NT2/D1 (cell line): ENCODE measurements around the gene TNRC6C.

ENCODE experiments used
- DNase-seq: peaks from one replicate; pipeline ENCODE4 v3.0.0-alpha.2; 2011; ENCODE audit warnings: low read depth, low spot score
- H3K27me3 ChIP-seq: 2 replicates; pipeline ENCODE4 v1.6.0; 2011; ENCODE audit warnings: mild to moderate bottlenecking; ENCODE audit not compliant: insufficient read length, insufficient read depth
- H3K36me3 ChIP-seq: 2 replicates; pipeline ENCODE4 v1.6.1; 2011; ENCODE audit warnings: mild to moderate bottlenecking, low read length, mixed read lengths; ENCODE audit not compliant: insufficient read depth, insufficient read length
- H3K4me1 ChIP-seq: 2 replicates; pipeline ENCODE4 v1.5.1; 2011; ENCODE audit not compliant: insufficient read depth, insufficient read length
- H3K4me3 ChIP-seq: 2 replicates; pipeline ENCODE4 v1.5.1; 2011; ENCODE audit warnings: low read depth; ENCODE audit not compliant: insufficient read length
- H3K9ac ChIP-seq: 2 replicates; pipeline ENCODE4 v1.6.0; 2011; ENCODE audit warnings: low read depth; ENCODE audit not compliant: insufficient read length
- H3K9me3 ChIP-seq: 2 replicates; pipeline ENCODE4 v1.5.1; 2011; ENCODE audit warnings: mild to moderate bottlenecking, low read length; ENCODE audit not compliant: insufficient read depth
- SUZ12 ChIP-seq: IDR thresholded peaks from 2 replicates; pipeline ENCODE4 v1.6.1; 2011; ENCODE audit not compliant: insufficient read length, insufficient read depth; ENCODE audit errors: extremely low read depth
- YY1 ChIP-seq: IDR thresholded peaks from 2 replicates; pipeline ENCODE4 v1.6.1; 2011; ENCODE audit not compliant: insufficient read length, insufficient read depth
- ZNF274 ChIP-seq: IDR thresholded peaks from 2 replicates; pipeline ENCODE4 v1.6.1; 2011; ENCODE audit warnings: mild to moderate bottlenecking, low read depth, low read length

TNRC6C gene

GRCh38 chr17:78142119-78142861, 183.8 kb downstream of the TNRC6C start:
- TF ChIP-seq YY1 (no peak), ZNF274 (no peak)
- no peak overlapping the region for H3K9ac ChIP-seq
- no peak overlapping the region for H3K4me3 ChIP-seq
- DNase-seq = no peak
- peaks cover 2% of the 10 kb centered on the region for H3K27me3 ChIP-seq
- no peaks in the 10 kb centered on the region for H3K36me3 ChIP-seq
- H3K9me3 ChIP-seq = no peaks in the 10 kb centered on the region
- H3K4me1 ChIP-seq = peaks cover 27% of the 10 kb centered on the region

- Histone ChIP-seq H3K36me3 (no peaks in the 10 kb centered on the region), H3K9me3 (no peaks in the 10 kb centered on the region), H3K27me3 (peaks cover 2% of the 10 kb centered on the region), H3K4me3 (no peak overlapping the region), H3K9ac (no peak overlapping the region), H3K4me1 (peaks cover 22% of the 10 kb centered on the region)
- DNase-seq = no peak
- no peak for TF ChIP-seq SUZ12
- TF ChIP-seq ZNF274 = no peak
- TF ChIP-seq YY1 = no peak
Measured at GRCh38 chr17:78143214-78144146, 185.0 kb downstream of the TNRC6C start.

- TF ChIP-seq YY1 = no peak
- no peak for TF ChIP-seq SUZ12
- TF ChIP-seq ZNF274 = no peak
- H3K36me3 ChIP-seq = no peaks in the 10 kb centered on the region
- peaks cover 2% of the 10 kb centered on the region for H3K27me3 ChIP-seq
- H3K4me1 ChIP-seq = peaks cover 24% of the 10 kb centered on the region
- no peak overlapping the region for H3K4me3 ChIP-seq
- no peak for DNase-seq
- H3K9me3 ChIP-seq = no peaks in the 10 kb centered on the region
- H3K9ac ChIP-seq = peak overlapping the region; percentile 51
Measured at GRCh38 chr17:78144147-78144719, 185.7 kb downstream of the TNRC6C start.

- no peak for DNase-seq
- H3K27me3 ChIP-seq = peaks cover 2% of the 10 kb centered on the region
- peak overlapping the region; percentile 46 for H3K9ac ChIP-seq
- TF ChIP-seq YY1 = no peak
- TF ChIP-seq ZNF274 = no peak
- TF ChIP-seq SUZ12 = no peak
- H3K4me1 ChIP-seq = peaks cover 24% of the 10 kb centered on the region
- H3K4me3 ChIP-seq = no peak overlapping the region
- H3K36me3 ChIP-seq = no peaks in the 10 kb centered on the region
- no peaks in the 10 kb centered on the region for H3K9me3 ChIP-seq
Measured at GRCh38 chr17:78144736-78145641, 186.5 kb downstream of the TNRC6C start.

GRCh38 chr17:78146471-78146869, 188.0 kb downstream of the TNRC6C start:
- Histone ChIP-seq H3K9ac (no peak overlapping the region), H3K4me3 (no peak overlapping the region), H3K9me3 (no peaks in the 10 kb centered on the region), H3K4me1 (peaks cover 21% of the 10 kb centered on the region), H3K36me3 (no peaks in the 10 kb centered on the region), H3K27me3 (no peaks in the 10 kb centered on the region)
- no peak for TF ChIP-seq YY1
- no peak for TF ChIP-seq ZNF274
- TF ChIP-seq SUZ12 = no peak
- DNase-seq = no peak

- Histone ChIP-seq H3K4me3 (no peak overlapping the region), H3K27me3 (no peaks in the 10 kb centered on the region), H3K9ac (no peak overlapping the region), H3K9me3 (no peaks in the 10 kb centered on the region), H3K4me1 (peaks cover 24% of the 10 kb centered on the region), H3K36me3 (no peaks in the 10 kb centered on the region)
- no peak for TF ChIP-seq YY1
- TF ChIP-seq ZNF274 = no peak
- no peak for TF ChIP-seq SUZ12
- DNase-seq = no peak
Measured at GRCh38 chr17:78146881-78147280, 188.4 kb downstream of the TNRC6C start.
